Hepatic stellate cell (primary cell): ENCODE data around the gene RABGAP1L.
A peak's percentile ranks its signal among the peaks of the same experiment; 100 is the strongest.

Experiments
- DNase-seq: peaks from one replicate; pipeline ENCODE4 v3.0.0; 2011; ENCODE audit warnings: low spot score

RABGAP1L gene

GRCh38 chr1:174764191-174764590 is 604.9 kb downstream of the RABGAP1L start:
- DNase-seq: no peak

- no peak for DNase-seq
Measured at GRCh38 chr1:174766727-174767126, 607.4 kb downstream of the RABGAP1L start.

GRCh38 chr1:174768516-174768915 is 609.2 kb downstream of the RABGAP1L start:
- no peak for DNase-seq

GRCh38 chr1:174768949-174769348 is 609.6 kb downstream of the RABGAP1L start:
- DNase-seq: no peak

GRCh38 chr1:174769961-174770549 is 610.7 kb downstream of the RABGAP1L start:
- peak; percentile 16 for DNase-seq

- no peak for DNase-seq
Measured at GRCh38 chr1:174775621-174776020, 616.3 kb downstream of the RABGAP1L start.

- DNase-seq: no peak
Measured at GRCh38 chr1:174777262-174777661, 617.9 kb downstream of the RABGAP1L start.

GRCh38 chr1:174785510-174785909 is 626.2 kb downstream of the RABGAP1L start:
- no peak for DNase-seq

- no peak for DNase-seq
Measured at GRCh38 chr1:174786358-174786757, 627.0 kb downstream of the RABGAP1L start.

- DNase-seq: no peak
Measured at GRCh38 chr1:174786760-174787159, 627.4 kb downstream of the RABGAP1L start.

GRCh38 chr1:174788981-174789380 is 629.7 kb downstream of the RABGAP1L start:
- peak; percentile 71 for DNase-seq

GRCh38 chr1:174789399-174789798 is 630.1 kb downstream of the RABGAP1L start:
- DNase-seq: peak; percentile 58

- DNase-seq: no peak
Measured at GRCh38 chr1:174791863-174792262, 632.5 kb downstream of the RABGAP1L start.

GRCh38 chr1:174794861-174795260 is 635.5 kb downstream of the RABGAP1L start:
- no peak for DNase-seq

- DNase-seq: no peak
Measured at GRCh38 chr1:174795806-174796205, 636.5 kb downstream of the RABGAP1L start.

- no peak for DNase-seq
Measured at GRCh38 chr1:174797398-174797797, 638.1 kb downstream of the RABGAP1L start.

- no peak for DNase-seq
Measured at GRCh38 chr1:174799136-174799479, 639.8 kb downstream of the RABGAP1L start.

- DNase-seq: no peak
Measured at GRCh38 chr1:174800216-174800851, 641.0 kb downstream of the RABGAP1L start.

GRCh38 chr1:174800876-174801275 is 641.6 kb downstream of the RABGAP1L start:
- DNase-seq: no peak

- no peak for DNase-seq
Measured at GRCh38 chr1:174809755-174810280, 650.5 kb downstream of the RABGAP1L start.

- DNase-seq: no peak
Measured at GRCh38 chr1:174812016-174812415, 652.7 kb downstream of the RABGAP1L start.

- no peak for DNase-seq
Measured at GRCh38 chr1:174812656-174813055, 653.3 kb downstream of the RABGAP1L start.

GRCh38 chr1:174815036-174815435 is 655.7 kb downstream of the RABGAP1L start:
- DNase-seq: no peak

GRCh38 chr1:174815474-174815908 is 656.2 kb downstream of the RABGAP1L start:
- DNase-seq: no peak
